NCI-H2081 (cell line): ENCODE results near the gene VEGFA.
"Not testable (repeated sequence)": the region's sequence is repeated elsewhere in the genome, so short reads cannot be mapped to it uniquely, and the experiment has no call there.

Experiments used
- DNase-seq, 2 experiments: peaks; one replicate each; lab custom pipeline; 2025; lab: John Stamatoyannopoulos, UW

VEGFA gene

GRCh38 chr6:43803783-43804549 is 34.0 kb downstream of the VEGFA start:
- DNase-seq = no peak

DNA sequence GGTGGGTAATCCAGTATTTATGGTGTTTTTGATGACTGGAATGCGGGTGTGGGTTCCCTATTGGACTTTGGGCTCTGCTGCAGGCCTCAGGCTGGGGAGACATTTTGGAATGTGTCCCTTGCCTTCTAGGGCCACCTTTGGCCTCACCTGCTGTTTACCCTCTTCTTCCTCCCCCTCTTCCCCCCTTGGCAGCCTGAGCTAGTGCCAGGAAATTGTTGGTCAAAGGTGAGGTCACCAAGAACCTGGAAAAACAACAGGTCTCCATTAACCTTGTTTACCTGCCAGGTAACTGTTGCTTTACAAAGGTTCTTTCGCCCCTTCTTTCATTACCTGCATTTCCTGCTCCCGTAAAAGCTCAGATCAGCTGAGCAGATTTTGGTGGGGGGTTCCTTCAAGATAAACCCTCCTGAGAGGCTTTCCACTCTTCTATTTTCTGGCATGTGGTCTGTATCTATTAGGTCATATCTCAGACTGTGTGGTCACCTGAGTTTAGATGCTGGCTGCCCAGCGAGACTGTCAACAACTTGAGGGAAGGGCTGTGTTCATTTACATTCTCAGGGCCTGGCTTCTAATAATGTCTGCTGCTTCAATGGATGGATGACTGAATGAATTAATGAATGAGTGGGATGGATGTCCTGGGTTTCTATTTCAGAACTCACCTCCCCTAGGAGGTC is 34.7 kb downstream of the VEGFA start:
- no peak for DNase-seq

- no peak for DNase-seq
Observed at GRCh38 chr6:43805699-43806042, 35.7 kb downstream of the VEGFA start.

DNA sequence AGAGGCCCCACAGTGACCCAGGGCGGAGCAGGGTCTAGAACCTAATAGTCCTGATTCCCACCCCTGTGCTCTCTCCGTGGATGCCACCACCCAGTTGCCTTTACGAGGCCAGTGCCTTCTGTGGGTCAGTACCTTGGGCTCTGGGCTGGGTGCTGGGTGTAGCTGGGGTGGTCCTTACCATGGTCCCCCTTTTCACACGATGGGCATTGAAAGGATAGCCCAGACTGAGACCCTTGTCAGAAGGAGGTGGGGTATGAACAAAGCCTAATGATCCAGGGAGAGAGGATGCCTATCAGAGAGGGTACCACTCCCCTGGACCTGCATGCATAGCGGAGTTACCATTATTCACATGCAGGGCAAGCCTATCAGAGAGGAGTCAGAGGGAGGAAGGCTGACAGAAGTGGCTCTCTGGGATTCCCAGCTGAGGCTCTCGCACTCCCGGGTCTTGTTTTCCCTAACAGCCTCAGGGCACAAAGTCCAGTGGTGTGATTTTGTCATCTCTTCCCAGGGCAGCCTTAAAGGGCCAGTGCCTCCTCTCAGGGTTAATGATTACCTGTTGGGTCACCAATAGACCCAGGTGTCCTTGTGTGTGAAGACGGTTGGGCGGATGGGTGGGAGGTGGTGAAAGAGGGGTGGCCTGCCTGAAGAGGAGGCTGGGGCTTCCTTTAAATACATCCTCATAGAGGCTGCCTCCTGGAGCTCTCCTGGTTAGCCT is 36.2 kb downstream of the VEGFA start:
- no peak for DNase-seq

- no peak for DNase-seq
Observed at GRCh38 chr6:43806758-43807227, 36.8 kb downstream of the VEGFA start.

DNA sequence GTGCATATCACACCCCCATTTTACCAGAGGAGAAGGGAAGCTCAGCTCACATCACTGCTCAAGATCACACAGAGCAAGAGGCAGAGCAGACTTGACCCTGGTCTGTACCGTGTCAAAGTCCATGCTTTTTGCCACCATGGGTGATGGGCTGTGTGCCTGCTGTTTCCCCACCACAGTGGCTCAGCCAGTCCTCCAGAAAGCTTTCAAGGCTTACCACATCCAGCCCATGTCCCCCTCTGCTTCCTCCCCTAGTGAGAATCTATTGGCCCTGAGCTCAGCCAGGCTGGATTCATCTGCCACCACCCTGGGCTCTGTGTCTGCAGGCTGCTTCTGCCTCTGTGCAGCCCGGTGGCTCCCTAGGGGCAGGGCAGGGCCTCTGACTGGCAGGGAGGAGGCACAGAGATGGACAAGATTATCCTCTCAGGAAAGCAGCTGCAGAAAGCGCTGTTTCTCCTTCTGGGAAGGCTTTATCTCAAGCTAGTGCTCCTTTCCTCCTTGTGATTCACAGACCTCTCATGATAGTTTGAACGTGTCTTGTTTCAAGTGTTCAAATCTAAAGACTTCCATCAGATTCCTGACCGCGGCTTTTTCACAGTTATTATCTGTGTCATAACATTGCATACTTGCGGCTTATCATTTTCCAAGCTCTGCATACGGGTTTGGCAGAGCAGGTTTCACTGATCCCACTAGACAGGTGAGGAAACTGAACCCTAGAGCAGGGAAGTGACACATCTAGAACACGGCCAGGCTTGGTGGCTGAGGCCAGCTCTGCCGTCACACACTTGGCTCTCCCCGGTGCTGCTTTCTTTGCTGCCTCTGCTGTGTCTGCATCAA is 37.4 kb downstream of the VEGFA start:
- no peak for DNase-seq

DNA sequence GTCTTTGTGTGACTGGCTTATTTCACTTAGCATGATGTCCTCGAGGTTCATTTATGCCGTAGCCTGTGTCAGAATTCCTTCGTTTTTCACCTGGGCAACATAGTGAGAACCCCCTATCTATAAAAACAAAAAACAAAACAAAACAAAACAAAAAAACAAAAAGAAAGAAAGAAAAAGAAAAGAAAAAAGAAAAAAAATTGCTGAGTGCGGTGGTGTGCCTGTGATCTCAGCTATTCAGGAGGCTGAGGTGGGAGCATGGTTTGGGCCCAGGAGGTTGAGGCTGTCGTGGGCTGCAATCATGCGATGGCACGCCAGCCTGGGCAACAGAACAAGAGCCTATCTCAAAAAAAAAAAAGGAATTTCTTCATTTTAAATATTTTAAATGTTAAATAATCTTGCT is 38.4 kb downstream of the VEGFA start:
- DNase-seq = no peak

DNA sequence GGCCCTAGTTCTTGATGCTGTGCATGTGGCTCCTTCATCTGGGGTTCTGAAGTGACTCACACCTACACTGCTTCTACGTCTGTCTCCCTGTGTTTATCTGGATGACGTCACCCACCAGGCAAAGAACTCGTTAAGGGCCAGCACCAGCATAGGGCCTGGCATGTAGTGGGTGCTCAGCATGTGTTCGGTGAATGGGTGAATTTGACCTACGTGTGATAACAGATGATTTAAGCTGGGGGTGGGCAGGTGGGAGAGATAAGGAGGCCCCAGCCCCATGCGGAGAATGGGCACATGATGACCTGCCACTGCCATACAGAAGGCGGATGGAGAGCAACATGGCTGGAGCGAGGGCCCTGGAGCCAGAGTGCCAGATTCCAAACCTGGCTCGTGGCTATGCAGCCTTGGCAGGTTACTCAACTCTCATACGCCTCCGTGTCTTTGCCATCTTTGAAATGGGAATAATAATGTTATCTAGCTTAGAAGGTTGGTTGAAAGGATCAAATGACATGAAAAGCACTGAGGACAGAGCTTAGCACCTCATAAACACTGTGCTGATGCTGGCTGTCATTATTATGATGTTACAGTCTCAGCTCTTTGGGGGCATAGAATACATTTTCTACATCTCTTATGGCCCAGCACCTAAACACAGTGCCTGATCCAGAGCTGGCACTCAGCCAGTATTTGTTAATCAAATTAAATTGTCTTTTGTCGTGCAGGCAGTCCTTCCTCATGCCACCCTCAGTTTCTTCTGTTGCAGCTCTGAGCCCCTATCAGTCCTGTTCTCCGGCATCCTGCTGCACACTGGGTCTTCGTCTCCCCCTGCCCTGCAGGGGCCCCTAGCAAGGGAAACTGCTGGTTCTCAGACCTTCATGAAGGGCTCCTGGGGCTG is 39.6 kb downstream of the VEGFA start:
- peak in 1 of 2 experiments; percentile 18 for DNase-seq

GRCh38 chr6:43810965-43811732 is 41.1 kb downstream of the VEGFA start:
- DNase-seq = no peak

DNA sequence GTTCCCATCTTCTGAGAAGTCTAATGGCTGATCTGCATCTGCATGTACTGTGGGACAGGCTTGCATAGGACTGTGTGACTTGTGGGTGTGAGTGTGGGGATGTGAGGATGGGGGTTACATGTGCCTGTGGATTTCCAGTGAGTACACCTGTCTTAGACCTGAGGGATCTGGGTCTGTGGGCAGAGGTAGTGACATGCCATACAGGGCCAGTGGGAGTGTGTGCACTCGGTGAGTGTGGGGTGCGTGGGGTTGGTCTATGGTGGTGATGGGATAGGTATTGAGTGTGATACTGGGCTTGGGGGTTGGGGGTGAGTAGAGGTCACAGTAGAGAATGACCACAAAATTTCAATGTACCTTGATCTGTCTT is 41.7 kb downstream of the VEGFA start:
- DNase-seq = no peak

DNA sequence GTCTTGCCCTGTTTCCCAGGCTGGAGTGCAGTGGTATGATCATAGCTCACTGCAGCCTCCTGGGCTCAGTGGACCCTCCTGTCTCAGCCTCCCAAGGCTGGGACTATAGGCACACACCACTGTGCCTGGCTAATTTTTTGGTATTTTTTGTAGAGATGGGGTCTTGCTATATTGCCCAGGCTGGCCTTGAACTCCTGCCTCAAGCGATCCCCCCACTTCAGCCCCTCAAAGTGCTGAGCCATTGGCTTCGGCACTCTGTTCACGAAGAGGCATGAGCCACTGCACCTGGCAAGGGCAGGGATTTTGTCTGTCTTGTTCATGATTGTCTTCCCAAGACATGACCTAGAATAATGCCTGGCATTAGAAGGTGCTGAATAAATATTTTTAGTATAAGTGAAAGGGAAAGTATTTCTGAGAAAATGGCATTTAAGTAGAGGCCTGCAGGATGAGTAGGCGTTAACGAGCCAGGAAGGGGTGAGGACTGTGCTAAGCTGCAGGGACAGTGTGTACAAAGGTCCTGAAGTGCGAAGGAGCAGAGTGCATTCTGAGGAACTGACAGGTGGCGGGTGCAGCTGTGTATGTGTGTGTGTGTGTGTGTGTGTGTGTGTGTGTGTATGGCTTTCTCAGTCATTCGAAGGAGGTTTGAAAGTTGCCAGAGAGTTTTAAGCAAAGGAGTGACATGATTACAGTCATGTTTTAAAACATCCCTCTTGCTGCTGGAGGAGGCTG is 43.0 kb downstream of the VEGFA start:
- no peak for DNase-seq

DNA sequence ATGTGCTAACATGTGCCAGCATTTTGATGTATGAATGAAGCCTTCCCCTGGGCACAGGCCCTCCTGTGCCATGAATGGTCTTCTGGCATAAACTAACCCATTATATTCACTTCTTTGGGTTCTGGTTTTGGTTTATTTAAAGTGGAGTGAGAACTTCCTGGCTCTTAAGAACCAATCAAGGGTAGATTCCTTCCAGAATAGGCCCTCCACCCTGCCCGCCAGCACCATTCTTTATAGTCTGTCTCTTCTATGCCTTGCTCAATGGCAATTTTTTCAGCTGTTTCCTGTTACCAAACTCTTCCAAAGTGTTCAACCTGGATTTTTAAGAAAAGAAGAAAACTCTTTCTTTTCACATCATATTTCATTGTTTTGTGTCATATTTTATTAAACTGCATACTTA is 44.1 kb downstream of the VEGFA start:
- no peak for DNase-seq

DNA sequence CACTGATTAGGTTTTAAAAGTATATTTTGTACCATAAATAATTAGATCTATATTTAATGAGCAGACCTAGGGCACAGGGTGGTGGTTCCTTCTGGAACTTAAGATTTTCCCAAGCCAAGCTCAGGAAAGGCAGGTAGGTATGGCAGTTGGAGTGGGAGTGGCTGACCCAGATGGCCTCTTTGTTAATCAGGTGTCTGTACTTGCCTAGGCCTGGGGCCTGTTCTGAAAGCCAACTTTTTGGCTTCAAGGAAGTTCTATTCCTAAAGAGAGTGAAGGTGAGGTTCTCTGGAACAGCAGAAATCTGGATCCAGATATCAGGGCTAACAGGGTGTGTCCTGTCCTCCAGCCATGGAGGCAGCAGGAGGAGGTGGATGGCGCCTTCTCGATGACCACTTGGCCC is 44.9 kb downstream of the VEGFA start:
- no peak for DNase-seq

DNA sequence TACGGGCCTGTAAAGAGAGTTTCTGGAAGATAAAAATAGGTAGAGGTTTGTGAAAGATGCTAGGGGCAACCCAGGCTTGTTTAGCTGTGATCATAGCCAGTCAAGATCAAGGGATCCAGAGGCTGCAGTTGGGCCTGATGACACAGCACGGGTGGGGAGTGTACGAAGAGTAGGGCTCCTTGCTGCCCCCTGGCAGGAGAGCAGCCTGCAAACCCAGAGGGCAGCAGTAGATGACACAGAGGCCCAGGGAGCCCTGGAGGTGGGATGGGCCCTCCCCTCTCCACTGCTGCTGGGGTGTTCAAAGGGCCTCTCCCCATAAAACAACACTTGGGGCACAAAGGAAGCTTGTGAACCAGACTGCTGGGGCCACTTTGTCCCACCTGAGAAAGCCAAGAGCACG is 47.2 kb downstream of the VEGFA start:
- no peak for DNase-seq

DNA sequence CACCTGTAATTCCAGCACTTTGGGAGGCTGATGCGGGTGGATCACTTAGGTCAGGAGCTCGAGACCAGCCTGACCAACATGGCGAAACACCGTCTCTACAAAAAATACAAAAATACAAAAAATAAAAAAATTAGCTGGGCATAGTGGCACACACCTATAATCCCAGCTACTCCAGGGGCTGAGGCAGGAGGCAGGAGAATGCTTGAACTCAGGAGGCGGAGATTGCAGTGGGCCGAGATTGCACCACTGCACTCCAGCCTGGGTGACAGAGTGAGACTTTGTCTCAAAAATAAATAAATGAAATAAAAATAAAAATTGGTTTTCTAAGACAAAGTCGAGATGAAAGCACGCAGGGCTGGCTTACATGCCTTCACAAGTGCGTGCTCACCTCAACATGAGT is 49.0 kb downstream of the VEGFA start:
- not testable (repeated sequence) for DNase-seq

DNA sequence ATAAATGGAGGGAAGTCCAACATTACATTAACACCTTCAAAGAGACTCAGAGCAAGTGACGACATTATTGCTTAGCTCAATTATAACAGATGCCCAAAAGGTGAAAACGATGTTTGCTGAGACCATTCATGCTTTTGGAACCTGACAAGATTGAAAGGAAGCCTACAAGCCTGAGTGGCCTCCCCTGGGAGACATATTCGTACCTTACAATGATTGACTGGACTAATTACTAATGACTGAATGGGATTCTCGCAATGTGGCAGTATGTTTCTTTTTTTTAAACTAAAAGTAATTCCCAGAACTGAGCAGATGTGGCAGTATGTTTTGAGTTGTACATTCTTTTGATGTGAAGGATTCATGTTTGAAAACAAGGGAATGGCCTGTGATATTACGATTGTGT is 49.9 kb downstream of the VEGFA start:
- no peak for DNase-seq

GRCh38 chr6:43820486-43820885 is 50.5 kb downstream of the VEGFA start:
- no peak for DNase-seq

- DNase-seq = no peak
Observed at GRCh38 chr6:43821101-43821886, 51.3 kb downstream of the VEGFA start.

- no peak for DNase-seq
Observed at GRCh38 chr6:43823390-43823789, 53.4 kb downstream of the VEGFA start.
